Activated CD4-positive, alpha-beta memory T cell treated with anti-CD3 and anti-CD28 coated beads for 36 hours (primary cell): Measurements from ENCODE around the gene SEPTIN2. TPM values are rescaled to one million over a fixed set of nuclear protein-coding genes. Genes with fewer than 3 reads are reported as not detected.

ENCODE experiments used
- CTCF ChIA-PET: fragments of 350-600 bp; sonication (Branson Sonifier 250); formaldehyde crosslinking; loops from one replicate; lab custom pipeline; 2021; ENCODE audit warnings: antibody characterized with exemption, inconsistent platforms; lab: Charles Lee
- POLR2A ChIA-PET: fragments of 350-600 bp; sonication (Branson Sonifier 250); formaldehyde crosslinking; loops from one replicate; lab custom pipeline; 2021; ENCODE audit warnings: antibody characterized with exemption; lab: Charles Lee
- DNase-seq: peaks from one replicate; pipeline ENCODE4 v3.0.0-alpha.2; 2020
- H3K27ac Mint-ChIP-seq: one replicate; pipeline ENCODE4 v1.8.0; 2021; ENCODE audit warnings: mixed read lengths
- H3K27me3 Mint-ChIP-seq: one replicate; pipeline ENCODE4 v1.8.0; 2021; ENCODE audit warnings: mixed read lengths
- H3K36me3 Mint-ChIP-seq: one replicate; pipeline ENCODE4 v1.8.0; 2021; ENCODE audit warnings: mixed read lengths
- H3K4me1 Mint-ChIP-seq: one replicate; pipeline ENCODE4 v1.8.0; 2021; ENCODE audit warnings: low read depth, mixed read lengths
- H3K4me3 Mint-ChIP-seq: one replicate; pipeline ENCODE4 v1.8.0; 2021; ENCODE audit warnings: mild to moderate bottlenecking, mixed read lengths
- H3K9me3 Mint-ChIP-seq: one replicate; pipeline ENCODE4 v1.8.0; 2021; ENCODE audit warnings: mixed read lengths
- intact Hi-C: fragments of 100-400 bp; cut with micrococcal nuclease; formaldehyde crosslinking; loops from one replicate; pipeline ENCODE4 v1.15.1; 2023
- total RNA-seq, 2 experiments: library from RNA; stranded (reverse); gene quantifications; one replicate each; pipeline ENCODE4 v1.2.3, GENCODE V29; 2021

Gene SEPTIN2
- total RNA-seq, 2 experiments from 2014 or later: 255 to 261 TPM

- peaks cover 1% of the 10 kb centered on the region for H3K36me3 Mint-ChIP-seq
- H3K4me1 Mint-ChIP-seq: peaks cover 57% of the 10 kb centered on the region
- CTCF ChIA-PET: no interaction called here
- H3K4me3 Mint-ChIP-seq: no peak overlapping the region
- POLR2A ChIA-PET: interaction anchor here (0.6 to 1.1 kb wide), 2 partner anchors 8 to 9 kb away, joined by 3 read pairs; partner anchors contain the start of gene HDLBP
- H3K9me3 Mint-ChIP-seq: no peaks in the 10 kb centered on the region
- no peak for DNase-seq
- no peak overlapping the region for H3K27ac Mint-ChIP-seq
- no peaks in the 10 kb centered on the region for H3K27me3 Mint-ChIP-seq
- intact Hi-C loops: no loop called here
Measured at GRCh38 chr2:241307055-241307454, 8.7 kb upstream of the SEPTIN2 start.

GRCh38 chr2:241308267-241308666, 7.5 kb upstream of the SEPTIN2 start:
- ChIA-PET CTCF (interaction anchor here (0.8 kb wide), 1 partner anchor 19 kb away, joined by 3 read pairs; no protein-coding TSS in a partner anchor), POLR2A (no interaction called here)

GRCh38 chr2:241308832-241309500, 6.8 kb upstream of the SEPTIN2 start:
- Mint-ChIP-seq H3K36me3 (peaks cover 1% of the 10 kb centered on the region), H3K9me3 (no peaks in the 10 kb centered on the region), H3K27ac (peak overlapping the region; percentile 29), H3K4me3 (no peak overlapping the region), H3K27me3 (no peaks in the 10 kb centered on the region), H3K4me1 (peaks cover 68% of the 10 kb centered on the region)
- no peak for DNase-seq
- intact Hi-C loops: no loop called here
- ChIA-PET CTCF (no interaction called here), POLR2A (no interaction called here)

More at GRCh38 chr2:241308267-241308666, 7.5 kb upstream of the SEPTIN2 start:
- Mint-ChIP-seq H3K4me3 (no peak overlapping the region), H3K9me3 (no peaks in the 10 kb centered on the region), H3K36me3 (peaks cover 1% of the 10 kb centered on the region), H3K27me3 (no peaks in the 10 kb centered on the region), H3K27ac (peak overlapping the region; percentile 7), H3K4me1 (peaks cover 62% of the 10 kb centered on the region)
- no peak for DNase-seq
- intact Hi-C loops: no loop called here

GRCh38 chr2:241309684-241310117, 6.0 kb upstream of the SEPTIN2 start:
- H3K9me3 Mint-ChIP-seq: no peaks in the 10 kb centered on the region
- intact Hi-C loops: loop anchor here (10.0 kb wide), 1 partner anchor 215 kb away; no protein-coding TSS in a partner anchor
- DNase-seq: peak; percentile 83
- ChIA-PET CTCF (no interaction called here), POLR2A (no interaction called here)
- peaks cover 1% of the 10 kb centered on the region for H3K36me3 Mint-ChIP-seq
- no peaks in the 10 kb centered on the region for H3K27me3 Mint-ChIP-seq
- peaks cover 67% of the 10 kb centered on the region for H3K4me1 Mint-ChIP-seq
- peak overlapping the region; percentile 30 for H3K4me3 Mint-ChIP-seq
- H3K27ac Mint-ChIP-seq: peak overlapping the region; percentile 81

GRCh38 chr2:241310917-241311566, 4.7 kb upstream of the SEPTIN2 start:
- Mint-ChIP-seq H3K27me3 (no peaks in the 10 kb centered on the region), H3K27ac (no peak overlapping the region), H3K36me3 (peaks cover 1% of the 10 kb centered on the region), H3K4me3 (no peak overlapping the region), H3K9me3 (no peaks in the 10 kb centered on the region), H3K4me1 (peaks cover 64% of the 10 kb centered on the region)
- intact Hi-C loops: loop anchor here (10.0 kb wide), 1 partner anchor 216 kb away; no protein-coding TSS in a partner anchor
- DNase-seq: no peak
- POLR2A ChIA-PET: no interaction called here
- CTCF ChIA-PET: no interaction called here

- intact Hi-C loops: loop anchor here (10.0 kb wide), 1 partner anchor 217 kb away; no protein-coding TSS in a partner anchor
- ChIA-PET CTCF (no interaction called here), POLR2A (no interaction called here)
- Mint-ChIP-seq H3K36me3 (peaks cover 10% of the 10 kb centered on the region), H3K27ac (peak overlapping the region; percentile 31), H3K9me3 (no peaks in the 10 kb centered on the region), H3K4me3 (no peak overlapping the region), H3K27me3 (no peaks in the 10 kb centered on the region), H3K4me1 (peaks cover 65% of the 10 kb centered on the region)
- no peak for DNase-seq
Measured at GRCh38 chr2:241312082-241312481, 3.6 kb upstream of the SEPTIN2 start.

- Mint-ChIP-seq H3K27ac (peak overlapping the region; percentile 100), H3K4me1 (peaks cover 69% of the 10 kb centered on the region), H3K27me3 (no peaks in the 10 kb centered on the region), H3K36me3 (peaks cover 20% of the 10 kb centered on the region), H3K9me3 (no peaks in the 10 kb centered on the region), H3K4me3 (peak overlapping the region; percentile 98)
- POLR2A ChIA-PET: interaction anchor here (0.9 to 1.2 kb wide), 2 partner anchors 79 to 745 kb away, joined by 3 to 4 read pairs; partner anchors contain the start of gene RNPEPL1
- CTCF ChIA-PET: interaction anchor here (1.0 kb wide), 1 partner anchor 34 kb away, joined by 3 read pairs; no protein-coding TSS in a partner anchor
- intact Hi-C loops: loop anchor here (2.0 to 10.0 kb wide), 3 partner anchors 41 to 297 kb away; no protein-coding TSS in a partner anchor
- DNase-seq: no peak
Measured at GRCh38 chr2:241313543-241314095, 2.1 kb upstream of the SEPTIN2 start.

- DNase-seq: no peak
- Mint-ChIP-seq H3K27ac (peak overlapping the region; percentile 100), H3K27me3 (no peaks in the 10 kb centered on the region), H3K4me3 (peak overlapping the region; percentile 98), H3K36me3 (peaks cover 24% of the 10 kb centered on the region), H3K9me3 (no peaks in the 10 kb centered on the region), H3K4me1 (peaks cover 66% of the 10 kb centered on the region)
- CTCF ChIA-PET: interaction anchor here (1.0 to 1.2 kb wide), 2 partner anchors 35 to 748 kb away, joined by 3 read pairs; no protein-coding TSS in a partner anchor
- intact Hi-C loops: loop anchor here (1.0 to 10.0 kb wide), 12 partner anchors 42 to 748 kb away; partner anchors contain the start of genes ATG4B, DTYMK, FARP2 and ING5
- POLR2A ChIA-PET: interaction anchor here (0.7 to 1.9 kb wide), 7 partner anchors 8 to 746 kb away, joined by 3 to 4 read pairs (median 3); partner anchors contain the start of gene RNPEPL1
Measured at GRCh38 chr2:241314226-241315092, 1.3 kb upstream of the SEPTIN2 start.

GRCh38 chr2:241315093-241315878, 439 bp upstream of the SEPTIN2 start, which contains the start of gene HDLBP:
Gene HDLBP (minus strand): TSS chr2:241315672. CDS start chr2:241266869, 48,803 bp downstream.
- Mint-ChIP-seq H3K4me3 (peak within 1 kb of the TSS; percentile 98), H3K27me3 (no peaks in the 10 kb centered on the region), H3K9me3 (no peaks in the 10 kb centered on the region), H3K27ac (peak within 1 kb of the TSS; percentile 100), H3K36me3 (peaks cover 30% of the 10 kb centered on the region), H3K4me1 (peaks cover 67% of the 10 kb centered on the region)
- CTCF ChIA-PET: interaction anchor here (1.2 kb wide), 1 partner anchor 749 kb away, joined by 3 read pairs; no protein-coding TSS in a partner anchor
- peak; percentile 100 for DNase-seq
- intact Hi-C loops: loop anchor here (1.0 to 10.0 kb wide), 12 partner anchors 41 to 749 kb away; partner anchors contain the start of genes ATG4B, DTYMK, FARP2 and ING5
- POLR2A ChIA-PET: interaction anchor here (0.9 to 1.9 kb wide), 8 partner anchors 9 to 747 kb away, joined by 3 to 7 read pairs (median 4); partner anchors contain the start of gene RNPEPL1

GRCh38 chr2:241316825-241317224, 1.1 kb downstream of the SEPTIN2 start:
- H3K4me1 Mint-ChIP-seq: peaks cover 68% of the 10 kb centered on the region
- no peak for DNase-seq
- ChIA-PET CTCF (no interaction called here), POLR2A (interaction anchor here (0.6 to 1.9 kb wide), 7 partner anchors 10 to 370 kb away, joined by 3 to 7 read pairs (median 3); partner anchors contain the start of gene DTYMK)
- H3K4me3 Mint-ChIP-seq: peak overlapping the region; percentile 98
- H3K9me3 Mint-ChIP-seq: no peaks in the 10 kb centered on the region
- no peaks in the 10 kb centered on the region for H3K27me3 Mint-ChIP-seq
- peaks cover 36% of the 10 kb centered on the region for H3K36me3 Mint-ChIP-seq
- H3K27ac Mint-ChIP-seq: peak overlapping the region; percentile 100
- intact Hi-C loops: loop anchor here (2.0 to 10.0 kb wide), 5 partner anchors 20 to 385 kb away; partner anchors contain the start of genes ATG4B, DTYMK, ING5 and THAP4
